Gastrocnemius medialis (tissue), 4 donors: ENCODE data around the gene DNASE1L1. TPM values are rescaled to one million over a fixed set of nuclear protein-coding genes. Genes with fewer than 3 reads are reported as not detected.

Source experiments
- ATAC-seq, 2 donors: fragments of 150-250 bp; one replicate each; pipeline ENCODE4 v1.9.1; 2016
- DNase-seq, 2 donors: peaks; one replicate each; pipeline ENCODE4 v3.0.0-alpha.2; 2019
- H3K27ac ChIP-seq, 4 donors: fragments of 200-600 bp; sonication (generic); 1 replicate in 1 of 4; 2 replicates in 3 of 4; pipeline ENCODE4 v1.5.1; 2016 to 2018; ENCODE audit warnings: mild to moderate bottlenecking in 2 of 4, moderate library complexity in 1 of 4
- H3K27me3 ChIP-seq, 3 donors: fragments of 200-600 bp; sonication (generic) in 2 of 3; 1 replicate in 1 of 3; 2 replicates in 2 of 3; pipeline versions ENCODE4 v1.5.1 to v1.6.0; 2016 to 2019; ENCODE audit warnings: mild to moderate bottlenecking in 1 of 3, moderate library complexity in 1 of 3
- H3K36me3 ChIP-seq, 2 donors: fragments of 200-600 bp; sonication (generic) in 1 of 2; one replicate each; pipeline ENCODE4 v1.5.1; 2017 to 2018
- H3K4me1 ChIP-seq, 2 donors: fragments of 200-600 bp; sonication (generic) in 1 of 2; one replicate each; pipeline ENCODE4 v1.5.1; 2016 to 2017; ENCODE audit warnings: mild to moderate bottlenecking in 2 of 2
- H3K4me3 ChIP-seq, 4 donors: fragments of 200-600 bp; sonication (generic) in 3 of 4; 1 replicate in 1 of 4; 2 replicates in 3 of 4; pipeline ENCODE4 v1.5.1; 2016 to 2019; ENCODE audit warnings: mild to moderate bottlenecking in 2 of 4
- H3K9me3 ChIP-seq, 3 donors: fragments of 200-600 bp; sonication (generic) in 2 of 3; 1 replicate in 1 of 3; 2 replicates in 2 of 3; pipeline ENCODE4 v1.5.1; 2016 to 2019
- CTCF ChIP-seq, 5 experiments: fragments of 450-650 bp in 3 of 5; fragments of 200-600 bp in 2 of 5; sonication (generic) in 2 of 5; IDR thresholded peaks in 4 of 5; conservative IDR thresholded peaks in 1 of 5; 1 replicate in 4 of 5; 2 replicates in 1 of 5; pipeline ENCODE4 v1.5.1; 2016 to 2019; ENCODE audit warnings: antibody characterized with exemption in 5 of 5, mild to moderate bottlenecking in 3 of 5, moderate library complexity in 3 of 5
- POLR2A ChIP-seq, 2 donors: fragments of 450-650 bp; IDR thresholded peaks; one replicate each; pipeline ENCODE4 v1.6.1; 2017; ENCODE audit warnings: antibody characterized with exemption in 2 of 2, mild to moderate bottlenecking in 2 of 2, moderate library complexity in 2 of 2
- in situ Hi-C, 4 donors: fragments of 200-750 bp; cut with MboI; loops; one replicate each; pipeline versions ENCODE4 v1.15.0 to v1.8.0; 2017; ENCODE audit warnings: low sequenced_read_pairs in 4 of 4
- intact Hi-C: fragments of 100-400 bp; cut with DNase I; formaldehyde crosslinking; loops from one replicate; pipeline ENCODE4 v1.15.1; 2023; ENCODE audit warnings: low total_unique reads
- total RNA-seq, 4 donors: library from RNA; depleted of rRNA; stranded (reverse); fragments of >200 nt; gene quantifications; one replicate each; pipeline versions ENCODE4 v1.1.0 to v1.2.3, GENCODE V29; 2016

DNASE1L1 gene
- total RNA-seq, 4 donors from 2014 or later: 88.4 to 148 (median 116) TPM

DNA sequence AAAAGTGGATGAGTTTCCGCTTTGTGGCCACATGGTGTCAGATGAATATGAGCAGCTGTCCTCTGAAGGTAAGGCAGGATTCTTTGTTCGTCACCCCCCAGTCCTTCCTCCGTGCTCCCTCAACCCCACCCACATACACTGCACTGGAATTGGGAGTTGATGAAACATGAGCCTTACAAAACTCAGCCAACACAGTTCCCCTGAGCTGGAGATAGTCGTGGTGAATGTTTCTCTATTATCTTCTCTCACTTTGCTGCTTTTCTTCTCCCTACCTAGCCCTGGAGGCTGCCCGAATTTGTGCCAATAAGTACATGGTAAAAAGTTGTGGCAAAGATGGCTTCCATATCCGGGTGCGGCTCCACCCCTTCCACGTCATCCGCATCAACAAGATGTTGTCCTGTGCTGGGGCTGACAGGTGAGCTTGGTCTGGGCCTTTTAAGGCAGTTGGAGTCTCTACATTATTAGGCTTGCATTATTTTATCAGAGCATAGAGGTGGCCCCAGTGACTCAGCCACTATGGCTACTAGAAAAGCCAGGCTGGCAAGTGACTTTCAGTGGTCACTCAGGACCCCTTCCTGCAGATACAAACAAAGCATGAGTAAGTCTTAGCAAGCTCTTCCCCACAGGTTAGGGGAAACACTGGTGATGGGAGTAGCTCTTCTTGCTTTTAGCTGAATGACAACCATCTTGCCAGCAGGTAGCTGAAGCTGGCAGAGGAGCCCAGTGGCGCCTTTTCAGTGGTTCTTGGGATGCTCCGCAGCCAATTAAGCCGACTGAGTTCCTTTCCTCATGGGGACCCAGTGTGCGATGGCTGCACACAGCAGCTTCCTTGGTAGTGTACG, 9.3 kb downstream of the DNASE1L1 start:
- DNase-seq: no peak
- no peak for ATAC-seq
- intact Hi-C loops (loop anchor here (5.0 kb wide), 3 partner anchors 38 to 118 kb away; partner anchors contain the start of genes FAM3A, GDI1 and UBL4A), in situ Hi-C loops (loop anchor here in 2 of 4 donors (25.0 kb wide), 1 partner anchor 138 kb away; the partner anchor contains the start of genes G6PD (in 2 of the 2) and IKBKG (in 2 of the 2))
- TF ChIP-seq CTCF (IDR thresholded peaks at IDR 0.05 in 4 of 5, conservative IDR thresholded peaks at IDR 0.05 in 1 of 5) (no peak), POLR2A (IDR thresholded peaks at IDR 0.05) (no peak)
- H3K27me3 ChIP-seq: no peaks in the 10 kb centered on the region
- peaks cover 0 to 14% of the 10 kb centered on the region in 2 donors for H3K36me3 ChIP-seq
- no peaks in the 10 kb centered on the region for H3K9me3 ChIP-seq
- peaks cover 10 to 18% of the 10 kb centered on the region in 2 donors for H3K4me1 ChIP-seq
- peak overlapping the region; percentile 93 to 99 (median 98) for H3K27ac ChIP-seq
- peak overlapping the region; percentile 68 to 85 (median 80) for H3K4me3 ChIP-seq

DNA sequence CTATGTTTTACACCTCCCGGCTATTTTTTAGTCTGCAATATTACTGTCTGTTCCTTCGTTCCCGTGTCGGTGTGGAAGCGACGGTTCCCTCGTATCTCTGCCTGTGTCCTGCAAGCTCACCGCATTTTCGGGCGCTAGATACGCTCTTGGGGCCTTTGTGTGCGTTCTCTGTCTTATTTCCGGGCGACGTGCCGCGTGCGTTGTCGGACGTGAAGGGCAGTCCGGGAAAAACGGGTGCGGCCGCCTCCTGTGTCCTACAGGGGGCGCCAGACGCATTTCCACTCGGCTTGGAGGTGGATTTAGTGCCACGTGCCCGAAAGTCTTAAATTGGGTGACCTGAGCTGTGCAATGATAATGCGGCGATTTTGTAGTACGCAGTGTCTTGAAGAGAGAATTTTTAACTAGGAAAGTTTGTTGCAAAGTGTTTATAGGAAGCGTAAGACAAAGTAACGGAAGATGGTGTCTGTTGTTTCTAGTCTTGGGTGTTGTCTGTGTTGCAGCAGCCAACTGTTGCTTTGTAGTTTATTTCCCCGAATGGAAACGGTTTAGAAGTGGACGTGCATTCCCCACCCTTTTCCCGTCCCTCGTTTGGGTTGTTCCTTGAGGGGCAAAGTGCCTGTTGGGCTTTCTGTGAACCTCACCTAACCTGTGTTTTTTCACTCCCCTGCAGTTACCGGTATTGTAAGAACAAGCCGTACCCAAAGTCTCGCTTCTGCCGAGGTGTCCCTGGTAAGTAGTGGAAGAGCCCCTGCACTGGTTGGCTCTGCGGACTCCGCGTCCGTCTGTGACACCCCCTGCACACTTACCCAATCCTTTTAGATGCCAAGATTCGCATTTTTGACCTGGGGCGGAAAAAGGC, 10.2 kb downstream of the DNASE1L1 start:
- TF ChIP-seq CTCF (IDR thresholded peaks at IDR 0.05 in 4 of 5, conservative IDR thresholded peaks at IDR 0.05 in 1 of 5) (peak; percentile 78 to 89 (median 85)), POLR2A (IDR thresholded peaks at IDR 0.05) (no peak)
- peak; percentile 68 to 73 for ATAC-seq
- intact Hi-C loops: loop anchor here (1.0 to 5.0 kb wide), 4 partner anchors 9 to 118 kb away; partner anchors contain the start of genes FAM3A, GDI1 and UBL4A
- H3K4me1 ChIP-seq: peaks cover 10 to 18% of the 10 kb centered on the region in 2 donors
- no peaks in the 10 kb centered on the region for H3K27me3 ChIP-seq
- peak; percentile 76 to 91 for DNase-seq
- in situ Hi-C loops: no loop called here
- peaks cover 0 to 14% of the 10 kb centered on the region in 2 donors for H3K36me3 ChIP-seq
- peak overlapping the region; percentile 68 to 85 (median 80) for H3K4me3 ChIP-seq
- H3K27ac ChIP-seq: peak overlapping the region; percentile 93 to 99 (median 98)
- H3K9me3 ChIP-seq: no peaks in the 10 kb centered on the region

DNA sequence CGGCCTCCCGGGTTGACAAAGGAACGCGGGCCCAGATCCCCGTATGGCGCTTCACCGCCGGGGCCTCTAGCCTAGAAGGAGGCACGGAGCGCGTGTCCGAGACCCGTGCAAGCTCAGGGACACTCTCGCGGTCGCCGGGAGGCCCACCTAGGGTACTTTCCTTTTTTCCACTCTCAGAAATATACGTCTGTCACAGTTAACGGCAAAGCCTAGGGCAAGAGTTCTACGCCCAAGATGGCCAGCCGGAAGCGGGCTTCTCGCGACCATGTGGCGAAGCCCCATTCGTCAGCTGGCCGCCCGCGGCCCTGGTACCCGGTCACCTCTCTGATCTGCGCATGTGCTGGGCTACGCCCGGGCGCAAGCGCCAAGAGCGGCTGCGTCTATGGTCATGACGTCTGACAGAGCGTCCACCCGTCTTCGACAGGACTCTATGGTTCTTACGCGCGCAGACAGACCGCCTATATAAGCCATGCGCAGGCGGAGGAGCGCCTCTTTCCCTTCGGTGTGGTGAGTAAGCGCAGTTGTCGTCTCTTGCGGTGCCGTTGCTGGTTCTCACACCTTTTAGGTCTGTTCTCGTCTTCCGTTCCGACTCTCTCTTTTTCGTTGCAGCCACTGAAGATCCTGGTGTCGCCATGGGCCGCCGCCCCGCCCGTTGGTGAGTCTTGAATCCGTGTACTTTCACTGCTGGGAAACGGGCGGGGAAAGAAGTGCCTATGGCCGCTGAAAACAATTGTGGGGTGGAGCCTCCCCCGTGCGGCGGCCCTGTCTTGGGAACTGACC, 11.0 kb downstream of the DNASE1L1 start, which contains the start of gene RPL10:
RPL10 (plus strand) TSS at position 490 of the 780 bp plus-strand sequence; CDS start at position 633, 143 bp downstream.
- peak within 1 kb of the TSS; percentile 93 to 99 (median 98) for H3K27ac ChIP-seq
- ATAC-seq (peak; percentile 83 to 91), DNase-seq (peak; percentile 92 to 96)
- H3K9me3 ChIP-seq: no peaks in the 10 kb centered on the region
- no peaks in the 10 kb centered on the region for H3K27me3 ChIP-seq
- H3K4me1 ChIP-seq: peaks cover 10 to 18% of the 10 kb centered on the region in 2 donors
- peaks cover 0 to 14% of the 10 kb centered on the region in 2 donors for H3K36me3 ChIP-seq
- intact Hi-C loops (loop anchor here (1.0 to 5.0 kb wide), 4 partner anchors 10 to 119 kb away; partner anchors contain the start of genes FAM3A, GDI1 and UBL4A), in situ Hi-C loops (no loop called here)
- TF ChIP-seq POLR2A (IDR thresholded peaks at IDR 0.05) (peak; percentile 87 to 91), CTCF (IDR thresholded peaks at IDR 0.05 in 4 of 5, conservative IDR thresholded peaks at IDR 0.05 in 1 of 5) (no peak)
- peak within 1 kb of the TSS; percentile 68 to 85 (median 80) for H3K4me3 ChIP-seq
